A549 (cell line): Measurements from ENCODE around the gene TMEM139. TPM values are rescaled to one million over a fixed set of nuclear protein-coding genes. Genes with fewer than 3 reads are reported as not detected.

Experiments
- ATAC-seq, 2 experiments: fragments of 200-7000 bp in 1 of 2; fragments of >200 bp in 1 of 2; cut with Nextera tagmentation in 1 of 2; cut with Tn5 transposase in 1 of 2; 3 replicates each; pipeline versions ENCODE4 v1.8.0 to v1.9.1; 2018 to 2020; ENCODE audit warnings: mild to moderate bottlenecking in 1 of 2, moderate library complexity in 1 of 2
- CTCF ChIA-PET: fragments of 300-600 bp; sonication (Branson Sonifier 250); formaldehyde crosslinking; extraction: SDS; loops from one replicate; lab custom pipeline; 2021; ENCODE audit warnings: antibody characterized with exemption, inconsistent platforms; lab: Yijun Ruan, JAX
- POLR2A ChIA-PET: fragments of 350-600 bp; formaldehyde crosslinking; extraction: SDS; loops from one replicate; lab custom pipeline; 2021; ENCODE audit warnings: antibody characterized with exemption, inconsistent platforms; lab: Yijun Ruan, JAX
- DNase-seq, 2 experiments: peaks; one replicate each; pipeline versions ENCODE4 v3.0.0 to v3.0.0-alpha.2; 2011 to 2016; ENCODE audit warnings: low read depth in 1 of 2, low spot score in 1 of 2
- FAIRE-seq: peaks from 2 replicates; lab custom pipeline; 2011; peaks lifted over from hg19 to GRCh38; lab: Jason Lieb, UNC
- H3K27ac ChIP-seq, 2 experiments: fragments of >200 bp; sonication (Bioruptor Twin); formaldehyde crosslinking; 3 replicates each; pipeline ENCODE4 v1.5.1; 2016 to 2017
- H3K4me1 ChIP-seq: fragments of >200 bp; sonication (Bioruptor Twin); formaldehyde crosslinking; 3 replicates; pipeline ENCODE4 v1.6.1; 2016
- H3K4me2 ChIP-seq: fragments of >200 bp; sonication (Bioruptor Twin); formaldehyde crosslinking; 3 replicates; pipeline ENCODE4 v1.6.1; 2016
- H3K4me3 ChIP-seq: fragments of >200 bp; sonication (Bioruptor Twin); formaldehyde crosslinking; 3 replicates; pipeline ENCODE4 v1.5.1; 2016
- H3K9me3 ChIP-seq: fragments of >200 bp; sonication (Bioruptor Twin); formaldehyde crosslinking; 3 replicates; pipeline ENCODE4 v1.6.1; 2016
- EHMT2 ChIP-seq: fragments of 200-600 bp; sonication (generic); IDR thresholded peaks from 2 replicates; pipeline ENCODE4 v1.6.1; 2016; ENCODE audit warnings: antibody characterized with exemption, low read depth, mild to moderate bottlenecking, moderate library complexity
- EP300 ChIP-seq, 2 experiments: fragments of >200 bp; sonication (Bioruptor Twin); formaldehyde crosslinking; IDR thresholded peaks; 2 replicates in 1 of 2; 3 replicates in 1 of 2; pipeline ENCODE4 v1.6.1; 2016 to 2017
- FOSL2 ChIP-seq, 2 experiments: fragments of 450-650 bp in 1 of 2; fragments of >200 bp in 1 of 2; sonication (Bioruptor Twin) in 1 of 2; formaldehyde crosslinking; IDR thresholded peaks; 2 replicates each; pipeline versions ENCODE4 v1.5.0 to v1.6.1; 2016 to 2020; ENCODE audit warnings: mild to moderate bottlenecking in 1 of 2, moderate library complexity in 1 of 2
- HDAC2 ChIP-seq: fragments of 200-600 bp; sonication (generic); IDR thresholded peaks from 2 replicates; pipeline ENCODE4 v1.6.1; 2016
- HOXB5 ChIP-seq: fragments of 250-450 bp; sonication (Bioruptor Pico); IDR thresholded peaks from 2 replicates; pipeline ENCODE4 v1.5.0; 2020; ENCODE audit warnings: mild to moderate bottlenecking, moderate library complexity
- JUNB ChIP-seq: fragments of >200 bp; sonication (Bioruptor Twin); formaldehyde crosslinking; IDR thresholded peaks from 2 replicates; pipeline ENCODE4 v1.6.1; 2016
- KDM1A ChIP-seq: fragments of 200-600 bp; sonication (generic); IDR thresholded peaks from 2 replicates; pipeline ENCODE4 v1.6.1; 2016; ENCODE audit warnings: low read depth, mild to moderate bottlenecking
- MYC ChIP-seq: IDR thresholded peaks from 2 replicates; pipeline ENCODE4 v1.6.1; 2012; ENCODE audit warnings: mild to moderate bottlenecking, inconsistent platforms, low read length, improper control_type of control experiment, borderline replicate concordance
- NPAS2 ChIP-seq: fragments of 250-450 bp; sonication (Bioruptor Pico); IDR thresholded peaks from 2 replicates; pipeline ENCODE4 v1.8.0; 2022; ENCODE audit warnings: mild to moderate bottlenecking, moderate library complexity, borderline replicate concordance
- PHF8 ChIP-seq: fragments of 200-600 bp; sonication (generic); IDR thresholded peaks from 2 replicates; pipeline ENCODE4 v1.6.1; 2016; ENCODE audit warnings: low read depth, mild to moderate bottlenecking, antibody characterized with exemption, moderate library complexity, borderline replicate concordance
- RARB ChIP-seq: fragments of 250-450 bp; sonication (Bioruptor Pico); IDR thresholded peaks from 2 replicates; pipeline ENCODE4 v1.8.0; 2021; ENCODE audit warnings: mild to moderate bottlenecking, moderate library complexity
- REST ChIP-seq: fragments of 200-600 bp; sonication (generic); IDR thresholded peaks from 2 replicates; pipeline ENCODE4 v1.6.1; 2016; ENCODE audit warnings: antibody characterized with exemption, mild to moderate bottlenecking, moderate library complexity
- RNF2 ChIP-seq: fragments of 200-600 bp; sonication (generic); IDR thresholded peaks from 2 replicates; pipeline ENCODE4 v1.6.1; 2016; ENCODE audit warnings: low read depth, mild to moderate bottlenecking, antibody characterized with exemption, moderate library complexity, borderline replicate concordance
- SMC3 ChIP-seq: fragments of >200 bp; sonication (Bioruptor Twin); formaldehyde crosslinking; IDR thresholded peaks from 3 replicates; pipeline ENCODE4 v1.6.1; 2018; ENCODE audit warnings: inconsistent platforms
- SREBF2 ChIP-seq: fragments of 450-650 bp; IDR thresholded peaks from 2 replicates; pipeline ENCODE4 v1.6.1; 2014; ENCODE audit warnings: mild to moderate bottlenecking, moderate library complexity
- TP53 ChIP-seq: fragments of 250-450 bp; sonication (Bioruptor Pico); IDR thresholded peaks from 2 replicates; pipeline ENCODE4 v1.5.0; 2021; ENCODE audit warnings: mild to moderate bottlenecking, moderate library complexity
- ZC3H11A ChIP-seq: fragments of 450-650 bp; IDR thresholded peaks from 2 replicates; pipeline ENCODE4 v1.6.1; 2014; ENCODE audit warnings: antibody characterized with exemption, mild to moderate bottlenecking
- ZSCAN20 ChIP-seq: fragments of 250-450 bp; sonication (Bioruptor Pico); IDR thresholded peaks from 2 replicates; pipeline ENCODE4 v1.8.0; 2022; ENCODE audit warnings: mild to moderate bottlenecking, moderate library complexity
- WGBS: methylation state at CpG from one replicate; pipeline ENCODE4 v1.1.6; 2017; ENCODE audit errors: missing lambda C conversion rate; 5-methylcytosine and 5-hydroxymethylcytosine counted together
- polyA plus RNA-seq, 4 experiments: library from polyadenylated mRNA; depleted of rRNA in 3 of 4; stranded (reverse); fragments of >200 nt; fragmentation: RNase III in 1 of 4; extraction: RNeasy Plus Mini Kit Qiagen cat#74134 plus additional on column Dnase treatment in 1 of 4; gene quantifications; 2 replicates in 3 of 4; 3 replicates in 1 of 4; pipeline ENCODE4 v1.2.3, GENCODE V29; 2011 to 2017
- TF ChIP-seq, protein P1 (sequence below): IDR thresholded peaks from 2 replicates; pipeline ENCODE4 v1.6.1; 2012; ENCODE audit warnings: low read depth, borderline replicate concordance
- TF ChIP-seq, protein P2 (sequence below): IDR thresholded peaks from 2 replicates; pipeline ENCODE4 v1.6.1; 2012

The TMEM139 gene
- polyA plus RNA-seq, 2 of the 4 experiments (the other 2 are of a cell fraction): 0.37 to 0.65 TPM

DNA sequence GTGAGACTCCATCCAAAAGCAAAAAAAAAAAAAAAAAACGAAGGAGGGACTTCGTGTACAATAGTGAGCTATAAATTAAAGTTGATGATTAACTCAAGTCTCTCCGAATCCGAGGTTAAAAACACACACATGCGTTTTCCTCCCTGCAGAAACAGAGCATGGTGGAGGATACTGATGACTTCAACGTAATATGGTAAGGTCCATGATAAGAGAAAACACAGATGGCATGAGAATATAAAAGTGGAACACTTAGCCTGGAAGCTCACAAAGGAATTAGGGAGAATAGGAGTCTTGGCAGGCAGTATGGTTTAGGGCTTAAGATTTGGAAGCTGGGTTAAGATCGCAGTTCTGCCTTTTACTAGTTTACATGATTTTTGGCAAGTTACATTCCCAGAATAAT lies 41.6 kb upstream of the TMEM139 start:
- DNase-seq: no peak
- Histone ChIP-seq H3K4me1 (peaks cover 9% of the 10 kb centered on the region), H3K4me2 (no peak overlapping the region), H3K9me3 (no peaks in the 10 kb centered on the region), H3K27ac (no peak overlapping the region), H3K4me3 (no peak overlapping the region)
- WGBS: 39% methylated on average over 7 of the region's 7 CpGs
- FAIRE-seq: no peak
- CTCF ChIA-PET: interaction anchor here (1.1 to 2.7 kb wide), 4 partner anchors 16 to 174 kb away, joined by 3 to 10 read pairs (median 5); no protein-coding TSS in a partner anchor
- POLR2A ChIA-PET: no interaction called here
- TF ChIP-seq EHMT2 (no peak), HOXB5 (CRISPR knock-in tag) (no peak), SREBF2 (no peak), SMC3 (no peak)
- ATAC-seq: no peak

- WGBS: 55% methylated on average over 3 of the region's 3 CpGs
- no peaks in the 10 kb centered on the region for H3K9me3 ChIP-seq
- ATAC-seq (no peak), DNase-seq (no peak), FAIRE-seq (no peak)
- CTCF ChIA-PET: interaction anchor here (0.6 to 2.7 kb wide), 5 partner anchors 15 to 173 kb away, joined by 3 to 10 read pairs (median 3); no protein-coding TSS in a partner anchor
- H3K4me1 ChIP-seq: peaks cover 9% of the 10 kb centered on the region
- no peak overlapping the region for H3K27ac ChIP-seq
- H3K4me2 ChIP-seq: no peak overlapping the region
- H3K4me3 ChIP-seq: no peak overlapping the region
- TF ChIP-seq TP53 (CRISPR knock-in tag) (no peak), ZSCAN20 (no peak), KDM1A (no peak), REST (no peak), HOXB5 (CRISPR knock-in tag) (no peak), FOSL2 (IDR thresholded peaks at IDR 0.05) (no peak), FOSL2 (CRISPR knock-in tag; IDR thresholded peaks at IDR 0.05) (no peak), MYC (no peak), PHF8 (no peak), RARB (no peak)
- TF ChIP-seq, protein P1, sequence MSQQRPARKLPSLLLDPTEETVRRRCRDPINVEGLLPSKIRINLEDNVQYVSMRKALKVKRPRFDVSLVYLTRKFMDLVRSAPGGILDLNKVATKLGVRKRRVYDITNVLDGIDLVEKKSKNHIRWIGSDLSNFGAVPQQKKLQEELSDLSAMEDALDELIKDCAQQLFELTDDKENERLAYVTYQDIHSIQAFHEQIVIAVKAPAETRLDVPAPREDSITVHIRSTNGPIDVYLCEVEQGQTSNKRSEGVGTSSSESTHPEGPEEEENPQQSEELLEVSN: no peak
- POLR2A ChIA-PET: no interaction called here
Observed at GRCh38 chr7:143243614-143244013, 41.1 kb upstream of the TMEM139 start.

- Histone ChIP-seq H3K27ac (no peak overlapping the region), H3K4me3 (no peak overlapping the region), H3K9me3 (no peaks in the 10 kb centered on the region), H3K4me2 (no peak overlapping the region), H3K4me1 (peaks cover 9% of the 10 kb centered on the region)
- DNase-seq (no peak), ATAC-seq (no peak), FAIRE-seq (no peak)
- ChIA-PET CTCF (interaction anchor here (0.6 to 2.7 kb wide), 5 partner anchors 11 to 173 kb away, joined by 3 to 10 read pairs (median 4); no protein-coding TSS in a partner anchor), POLR2A (interaction anchor here (0.6 kb wide), 1 partner anchor 65 kb away, joined by 10 read pairs; no protein-coding TSS in a partner anchor)
- TF ChIP-seq HDAC2 (no peak), ZC3H11A (no peak), MYC (no peak), KDM1A (no peak), TP53 (CRISPR knock-in tag) (no peak)
- WGBS: 6% methylated on average over 1 of the region's 1 CpG
Observed at GRCh38 chr7:143244321-143244720, 40.4 kb upstream of the TMEM139 start.

DNA sequence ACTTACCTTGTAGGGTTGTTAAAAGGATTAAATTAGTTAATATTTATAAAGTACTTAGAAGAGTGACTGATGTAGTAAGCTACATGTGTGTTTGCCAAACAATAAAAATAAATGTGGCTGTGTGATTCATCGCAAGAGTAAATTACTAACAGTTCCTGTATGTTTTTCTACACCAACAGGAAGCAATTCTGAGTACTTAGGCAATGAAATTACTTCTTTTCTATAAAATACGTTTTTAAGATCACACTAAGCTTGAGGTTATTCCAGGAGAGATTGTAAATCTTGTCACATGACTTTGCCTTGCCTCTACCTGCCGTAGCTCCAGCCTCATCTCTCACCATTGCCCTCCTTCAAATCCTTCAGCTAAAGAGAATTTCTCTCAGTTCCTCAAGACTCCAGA lies 39.6 kb upstream of the TMEM139 start:
- no peak for ATAC-seq
- TF ChIP-seq NPAS2 (no peak), RNF2 (no peak), JUNB (0 out of 2 replicates have a peak, but pooled peaks have one; percentile 26), FOSL2 (IDR thresholded peaks at IDR 0.05) (no peak), FOSL2 (CRISPR knock-in tag; IDR thresholded peaks at IDR 0.05) (peak; percentile 35; the same call in 1 of the 2 replicates), EP300 (IDR thresholded peaks at IDR 0.05) (no peak), ZC3H11A (no peak)
- TF ChIP-seq, protein P2, sequence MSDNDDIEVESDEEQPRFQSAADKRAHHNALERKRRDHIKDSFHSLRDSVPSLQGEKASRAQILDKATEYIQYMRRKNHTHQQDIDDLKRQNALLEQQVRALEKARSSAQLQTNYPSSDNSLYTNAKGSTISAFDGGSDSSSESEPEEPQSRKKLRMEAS: no peak
- CTCF ChIA-PET: interaction anchor here (1.0 to 2.7 kb wide), 3 partner anchors 11 to 237 kb away, joined by 3 to 10 read pairs (median 4); no protein-coding TSS in a partner anchor

More for the DNA sequence above, 39.6 kb upstream of the TMEM139 start:
- peaks cover 9% of the 10 kb centered on the region for H3K4me1 ChIP-seq
- WGBS: 8% methylated on average over 3 of the region's 3 CpGs
- H3K4me3 ChIP-seq: no peak overlapping the region
- peak overlapping the region; percentile 28 for H3K4me2 ChIP-seq
- POLR2A ChIA-PET: interaction anchor here (0.6 kb wide), 1 partner anchor 64 kb away, joined by 10 read pairs; no protein-coding TSS in a partner anchor
- peak in 1 of 2 experiments; percentile 17 for DNase-seq
- H3K27ac ChIP-seq: no peak overlapping the region
- no peak for FAIRE-seq
- no peaks in the 10 kb centered on the region for H3K9me3 ChIP-seq
